Adipocyte (in vitro differentiated cells): Measurements from ENCODE around the gene ZCCHC24.
"Not testable (repeated sequence)": the region's sequence is repeated elsewhere in the genome, so short reads cannot be mapped to it uniquely, and the experiment has no call there.

Source experiments
- DNase-seq: peaks from one replicate; pipeline ENCODE4 v3.0.0-alpha.2; 2015; ENCODE audit warnings: low read depth
- H3K27me3 ChIP-seq: replicated peaks from 2 replicates; pipeline ENCODE4 v1.7.0; 2013; ENCODE audit warnings: mild to moderate bottlenecking, low read length, moderate library complexity; ENCODE audit not compliant: control insufficient read depth, insufficient read depth
- H3K36me3 ChIP-seq: 2 replicates; pipeline ENCODE4 v1.7.0; 2013; ENCODE audit warnings: low read length, mild to moderate bottlenecking, moderate library complexity; ENCODE audit not compliant: control insufficient read depth, insufficient read depth, severe bottlenecking
- H3K4me1 ChIP-seq: 2 replicates; pipeline ENCODE4 v1.7.0; 2013; ENCODE audit warnings: mild to moderate bottlenecking, low read length, moderate library complexity; ENCODE audit not compliant: control insufficient read depth, insufficient read depth
- H3K4me3 ChIP-seq: 2 replicates; pipeline ENCODE4 v1.7.0; 2013; ENCODE audit warnings: mild to moderate bottlenecking, low read length, moderate library complexity
- H3K9ac ChIP-seq: 2 replicates; pipeline ENCODE4 v1.7.0; 2013; ENCODE audit warnings: mild to moderate bottlenecking, low read length, moderate library complexity
- H3K9me3 ChIP-seq: 2 replicates; pipeline ENCODE4 v1.7.0; 2013; ENCODE audit warnings: mild to moderate bottlenecking, low read length, moderate library complexity; ENCODE audit not compliant: control insufficient read depth

Gene ZCCHC24

GRCh38 chr10:79332610-79333315 lies 112.7 kb downstream of the ZCCHC24 start:
- not testable (repeated sequence) for H3K36me3 ChIP-seq, H3K4me3 ChIP-seq, H3K27me3 ChIP-seq, H3K9me3 ChIP-seq, H3K4me1 ChIP-seq, H3K9ac ChIP-seq, DNase-seq
